Fibroblast of the aortic adventitia (primary cell): Measurements from ENCODE around the gene GSK3B. TPM values are rescaled to one million over a fixed set of nuclear protein-coding genes. Genes with fewer than 3 reads are reported as not detected.

ENCODE experiments used
- DNase-seq: peaks from one replicate; pipeline ENCODE4 v3.0.0-alpha.2; 2010; ENCODE audit warnings: low read depth
- H3K4me3 ChIP-seq: 2 replicates; pipeline ENCODE4 v1.5.1; 2011; ENCODE audit warnings: low read depth, mild to moderate bottlenecking, control low read depth, low read length, moderate library complexity
- CTCF ChIP-seq: IDR thresholded peaks from 2 replicates; pipeline ENCODE4 v1.5.1; 2011; ENCODE audit warnings: mild to moderate bottlenecking, low read length, control low read depth, inconsistent platforms; ENCODE audit not compliant: insufficient read depth
- total RNA-seq: library from RNA; depleted of rRNA; stranded (reverse); fragments of >200 nt; gene quantifications from 2 replicates; pipeline ENCODE4 v1.2.3, GENCODE V29; 2012; ENCODE audit warnings: low replicate concordance

GSK3B gene
- total RNA-seq, 1 donor = 74.1 TPM

GRCh38 chr3:120080836-120081235 is 13.4 kb downstream of the GSK3B start:
- no peak for TF ChIP-seq CTCF
- no peak overlapping the region for H3K4me3 ChIP-seq
- DNase-seq = no peak

- DNase-seq = no peak
Measured at GRCh38 chr3:120077731-120078130, 16.5 kb downstream of the GSK3B start.

GRCh38 chr3:120072867-120073525 is 21.3 kb downstream of the GSK3B start:
- no peak for TF ChIP-seq CTCF
- no peak for DNase-seq
- no peak overlapping the region for H3K4me3 ChIP-seq

More at GRCh38 chr3:120077731-120078130, 16.5 kb downstream of the GSK3B start:
- no peak for TF ChIP-seq CTCF
- H3K4me3 ChIP-seq = no peak overlapping the region

- TF ChIP-seq CTCF = no peak
- no peak overlapping the region for H3K4me3 ChIP-seq
- no peak for DNase-seq
Measured at GRCh38 chr3:120071259-120071658, 23.0 kb downstream of the GSK3B start.

- no peak overlapping the region for H3K4me3 ChIP-seq
- DNase-seq = no peak
- TF ChIP-seq CTCF = no peak
Measured at GRCh38 chr3:120070263-120070981, 23.8 kb downstream of the GSK3B start.

- no peak for TF ChIP-seq CTCF
- H3K4me3 ChIP-seq = no peak overlapping the region
- no peak for DNase-seq
Measured at GRCh38 chr3:120067083-120067482, 27.2 kb downstream of the GSK3B start.
